ENCODE results near the gene FBXO7.

Gene FBXO7

GRCh38 chr22:32492111-32492510 is 17.5 kb downstream of the FBXO7 start:
- DNase-seq: no peak

DNA sequence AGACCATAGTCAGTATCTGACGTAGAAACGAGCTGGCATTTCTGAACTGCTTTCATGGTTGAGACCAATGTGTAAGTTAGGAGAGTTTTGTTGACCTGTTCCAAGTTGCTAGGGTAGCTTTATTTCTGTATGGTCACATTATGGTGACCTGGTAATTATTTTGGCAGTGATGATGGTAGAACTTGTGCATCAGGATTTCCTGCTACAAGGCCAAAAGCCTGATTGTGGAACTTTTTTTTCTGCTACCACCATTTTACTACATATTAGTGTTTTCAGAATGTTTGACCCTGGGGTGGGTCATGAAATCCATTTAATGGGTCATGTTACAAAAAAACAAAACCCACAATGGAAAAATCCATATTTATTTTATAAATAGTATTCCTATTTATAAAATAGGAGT is 18.9 kb downstream of the FBXO7 start:
- DNase-seq: no peak

- DNase-seq: no peak
These were observed 20.4 kb downstream of the FBXO7 start for GRCh38 chr22:32494971-32495370.

DNA sequence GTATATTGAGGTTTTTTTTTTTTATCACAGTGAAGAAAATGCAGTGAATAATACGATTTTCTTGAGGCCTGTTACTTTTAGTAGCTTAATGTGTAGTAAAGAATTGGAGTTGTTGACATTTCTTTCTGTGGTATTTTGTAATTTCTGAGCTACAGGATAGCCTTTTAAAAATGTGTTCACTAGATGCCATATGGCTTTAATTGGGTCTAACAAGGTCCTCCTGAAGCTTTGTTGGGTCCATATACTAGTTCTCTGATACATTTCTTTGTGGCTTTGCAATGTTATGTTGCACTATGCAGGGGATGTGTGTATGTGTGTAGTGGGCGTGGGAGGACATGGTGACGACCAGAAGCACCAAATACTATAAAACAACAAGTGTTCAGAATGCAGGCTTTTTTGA is 25.1 kb downstream of the FBXO7 start:
- DNase-seq: no peak

DNA sequence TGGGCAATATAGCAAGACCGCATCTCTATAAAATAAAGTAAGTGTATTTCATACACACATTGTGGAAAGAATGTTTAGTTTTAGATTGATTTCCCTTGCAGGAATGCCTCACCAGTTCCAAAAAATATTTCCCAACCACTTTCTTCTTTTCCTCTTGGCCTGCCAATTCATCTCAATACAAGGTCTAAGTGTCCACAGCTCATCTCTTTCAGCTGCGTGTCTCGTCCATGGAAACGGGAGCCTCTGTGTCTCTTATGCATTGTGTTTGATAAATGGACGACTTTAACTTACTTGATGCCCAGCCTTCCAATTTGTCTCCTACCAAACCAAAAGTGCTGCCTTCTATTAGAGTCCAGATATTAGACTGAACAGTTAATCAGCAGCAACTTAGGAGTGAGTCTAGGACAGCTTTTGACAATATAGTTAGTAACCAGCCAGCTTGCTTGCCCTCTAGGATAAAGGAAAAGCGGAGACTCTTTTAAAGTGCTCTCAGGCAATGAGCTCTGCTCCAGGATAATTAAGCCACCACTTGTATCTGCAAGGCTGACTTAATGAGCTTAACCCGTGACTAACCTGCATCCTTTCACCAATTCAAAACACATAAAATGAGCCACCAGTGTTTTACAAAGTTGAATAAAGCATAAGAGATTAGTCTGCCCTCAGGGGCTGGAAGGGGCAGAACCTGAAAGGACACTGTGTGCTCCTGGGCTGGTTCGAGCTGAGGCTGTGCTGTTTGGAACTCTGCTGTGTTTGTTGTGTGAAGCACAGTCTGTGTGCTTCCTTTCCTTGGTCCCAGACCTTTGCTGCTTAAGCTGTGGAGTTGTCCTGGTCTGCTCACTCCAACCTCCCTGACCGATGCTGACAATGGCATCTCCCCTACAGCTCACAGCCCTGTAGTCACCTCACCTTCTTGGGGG is 27.5 kb downstream of the FBXO7 start:
- DNase-seq: no peak

DNA sequence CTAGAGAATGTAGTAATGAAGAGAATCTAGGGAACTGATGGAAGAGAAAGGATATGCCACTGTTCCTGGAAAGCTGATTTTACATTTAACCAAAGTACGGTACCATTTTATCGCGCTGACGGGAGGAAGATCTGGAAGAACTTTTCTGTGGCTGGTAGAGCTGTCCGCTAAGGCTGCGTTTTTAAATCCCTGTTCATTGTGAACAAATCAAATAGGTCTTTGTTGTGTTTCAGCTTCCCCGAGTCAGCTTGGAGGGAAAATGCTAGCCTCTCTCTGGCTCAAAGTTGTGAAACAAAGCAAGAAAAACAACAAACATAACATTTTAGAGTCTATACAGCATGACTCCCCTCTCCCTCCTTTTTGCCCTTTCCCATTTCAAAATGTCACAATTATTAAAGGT is 34.4 kb downstream of the FBXO7 start:
- DNase-seq: no peak

DNA sequence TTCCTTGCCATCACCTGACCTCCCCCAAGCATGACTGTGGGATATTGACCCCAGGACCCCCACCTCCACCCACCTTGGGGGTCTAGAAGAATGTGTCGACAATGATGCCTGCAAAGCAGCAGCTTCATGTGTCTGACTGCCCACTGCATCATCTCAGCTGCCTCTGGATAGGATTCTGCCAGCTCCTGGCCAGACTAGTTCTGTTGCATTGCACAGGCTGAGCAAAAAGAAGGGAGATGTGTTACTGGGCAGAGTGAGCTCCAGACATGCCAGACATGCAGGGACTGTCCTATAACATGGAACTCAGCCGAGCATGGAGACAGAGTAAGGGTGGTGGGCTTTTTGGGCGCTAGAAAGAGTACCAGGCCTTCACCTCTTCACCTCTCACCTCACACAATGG is 36.7 kb downstream of the FBXO7 start:
- DNase-seq: no peak

DNA sequence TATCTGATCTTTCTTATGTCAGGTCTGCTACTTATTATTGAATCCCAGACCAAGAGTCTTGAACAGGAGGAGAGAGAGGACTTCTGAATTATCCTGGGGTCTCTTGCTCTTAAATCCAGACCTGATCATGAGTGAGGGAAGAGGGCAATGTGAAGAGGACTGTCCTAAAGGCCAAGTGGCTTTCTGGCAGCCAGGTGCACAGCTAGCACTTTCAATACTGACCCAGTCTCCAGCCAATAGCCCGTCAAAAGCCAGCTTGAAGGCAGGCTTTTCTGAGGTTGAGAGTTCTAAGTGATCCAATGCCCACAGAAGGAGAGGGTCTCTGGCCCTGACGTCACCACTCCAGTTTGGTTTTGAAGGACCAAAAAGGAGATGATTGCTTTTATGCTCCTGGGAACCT is 37.2 kb downstream of the FBXO7 start:
- DNase-seq: no peak

DNA sequence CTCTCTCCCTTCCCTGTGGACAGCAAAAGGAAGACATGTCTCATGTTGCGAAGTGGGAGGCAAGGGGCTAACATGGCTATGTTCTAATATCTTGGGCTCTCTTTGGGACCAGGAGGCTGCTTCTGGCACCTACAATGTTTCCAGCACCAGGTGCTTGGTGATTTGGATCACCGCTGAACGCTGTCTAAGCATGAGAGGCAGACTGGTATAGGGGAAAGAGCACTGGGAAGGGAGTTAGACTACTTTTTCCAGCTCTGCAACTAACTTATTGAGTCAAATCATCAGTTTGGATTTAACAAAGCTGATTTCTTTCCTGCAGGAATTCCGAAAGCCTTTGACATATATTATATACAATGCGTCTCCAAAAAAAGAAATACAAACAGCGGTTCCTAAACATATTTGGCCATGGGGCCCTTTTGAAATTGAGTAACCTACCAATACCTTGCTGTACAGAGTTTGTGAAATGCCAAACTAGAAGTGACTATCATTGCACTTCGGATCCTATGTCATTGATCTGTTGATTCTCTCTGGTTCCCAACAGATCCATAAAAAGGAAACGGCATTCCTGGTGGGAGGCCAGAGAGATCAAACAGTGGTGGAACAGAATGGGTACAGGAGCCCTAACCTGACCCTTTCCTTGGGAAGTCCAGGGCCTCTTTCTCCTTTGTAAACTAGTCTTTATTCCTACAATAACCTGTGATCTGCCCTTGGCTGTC is 37.8 kb downstream of the FBXO7 start:
- DNase-seq: no peak

GRCh38 chr22:32515084-32515483 is 40.5 kb downstream of the FBXO7 start:
- no peak for DNase-seq

DNA sequence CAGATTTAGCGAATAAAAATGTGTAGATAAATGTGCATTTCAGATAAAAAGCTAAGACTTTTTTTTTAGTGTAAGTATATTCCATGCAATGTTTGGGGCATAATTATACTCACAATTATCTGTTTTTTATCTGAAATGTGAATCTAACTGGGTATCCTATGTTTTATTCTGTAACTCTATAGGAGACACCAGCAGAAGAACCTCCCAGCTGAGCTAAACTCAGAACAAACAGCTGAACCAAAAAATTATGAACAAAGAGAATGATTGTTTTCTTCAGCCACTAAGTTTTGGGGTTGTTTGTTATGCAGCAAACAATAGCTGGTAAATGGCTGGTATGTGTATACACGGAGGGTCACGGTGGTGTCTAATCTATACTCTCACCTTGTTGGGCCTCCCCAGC is 42.9 kb downstream of the FBXO7 start:
- no peak for DNase-seq

DNA sequence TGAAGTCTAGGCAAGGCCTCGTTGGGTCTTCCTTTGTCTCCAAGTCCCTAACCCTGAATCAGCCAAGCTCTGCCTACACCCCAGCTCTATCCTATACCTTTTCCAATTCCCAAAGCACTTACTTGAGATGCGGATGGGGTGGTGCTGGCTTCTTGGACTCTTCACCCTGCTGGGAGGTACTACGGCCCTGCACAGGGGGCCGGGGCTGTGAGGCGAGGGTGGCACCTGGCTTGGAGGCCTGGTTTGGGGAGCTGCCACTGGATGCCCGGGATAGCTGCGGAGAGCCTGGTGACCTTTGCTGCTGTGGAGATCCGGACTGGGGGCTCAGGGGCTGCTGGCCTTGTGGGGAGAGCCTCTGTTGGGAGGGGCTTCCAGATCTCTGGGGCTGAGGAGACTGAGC is 43.3 kb downstream of the FBXO7 start:
- no peak for DNase-seq

GRCh38 chr22:32518381-32518780 is 43.8 kb downstream of the FBXO7 start:
- no peak for DNase-seq

DNA sequence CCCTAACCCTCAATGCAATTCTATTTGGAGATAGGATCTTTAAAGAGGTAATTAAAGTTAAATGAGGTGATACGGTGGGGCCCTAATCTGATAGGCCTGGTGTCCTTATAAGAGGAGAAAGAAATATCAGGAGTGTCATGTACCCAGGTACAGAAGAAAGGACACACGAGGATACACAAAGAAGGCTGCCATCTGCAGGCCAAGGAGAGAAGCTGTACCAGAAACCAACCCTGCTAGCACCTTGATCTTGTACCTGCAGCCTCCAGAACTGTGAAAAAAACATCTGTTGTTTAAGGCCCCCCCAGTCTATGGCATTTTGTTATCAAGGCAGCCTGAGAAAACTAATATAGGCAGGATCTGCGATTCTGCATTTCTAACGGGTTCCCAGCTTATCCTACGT is 44.2 kb downstream of the FBXO7 start:
- no peak for DNase-seq

- no peak for DNase-seq
These were observed 46.0 kb downstream of the FBXO7 start for GRCh38 chr22:32520612-32521011.

DNA sequence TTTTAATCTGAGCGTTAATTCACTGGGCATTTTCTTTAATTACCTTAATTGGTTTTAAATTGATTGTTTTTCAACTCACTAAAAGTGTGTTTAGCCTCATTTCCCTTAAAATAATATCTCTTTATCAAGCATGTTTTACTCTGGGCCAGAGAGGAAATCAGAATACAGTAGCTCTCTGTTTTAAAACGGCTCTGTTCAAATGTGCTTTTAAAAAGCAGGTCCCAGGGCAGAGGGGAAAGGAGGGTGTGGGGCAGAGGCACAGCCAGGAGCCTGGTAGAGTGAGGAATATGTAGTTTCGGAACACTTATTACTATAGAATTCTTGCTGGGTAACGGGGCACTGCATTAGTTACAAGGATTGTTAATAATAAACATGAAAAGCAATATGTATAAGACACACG is 47.6 kb downstream of the FBXO7 start:
- no peak for DNase-seq

DNA sequence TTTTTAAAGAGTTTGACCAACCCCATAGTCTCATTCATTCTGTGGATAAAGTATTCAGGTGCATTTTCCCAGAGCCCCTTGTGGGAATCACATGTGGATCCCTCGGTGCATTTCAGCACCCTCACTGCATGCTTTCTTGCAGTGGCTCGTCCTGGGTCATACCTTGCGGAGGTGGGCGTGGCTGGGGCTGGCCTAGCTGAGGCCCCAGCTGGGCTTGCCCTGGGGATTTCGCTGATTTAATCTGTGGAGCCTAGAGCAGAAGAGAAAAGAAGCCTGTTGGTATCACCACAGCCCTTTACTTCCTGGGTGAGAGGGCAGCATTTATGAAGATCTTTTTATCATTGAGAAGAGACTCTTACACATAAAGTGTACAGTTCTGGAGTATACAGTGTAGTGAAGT is 53.1 kb downstream of the FBXO7 start:
- no peak for DNase-seq

DNA sequence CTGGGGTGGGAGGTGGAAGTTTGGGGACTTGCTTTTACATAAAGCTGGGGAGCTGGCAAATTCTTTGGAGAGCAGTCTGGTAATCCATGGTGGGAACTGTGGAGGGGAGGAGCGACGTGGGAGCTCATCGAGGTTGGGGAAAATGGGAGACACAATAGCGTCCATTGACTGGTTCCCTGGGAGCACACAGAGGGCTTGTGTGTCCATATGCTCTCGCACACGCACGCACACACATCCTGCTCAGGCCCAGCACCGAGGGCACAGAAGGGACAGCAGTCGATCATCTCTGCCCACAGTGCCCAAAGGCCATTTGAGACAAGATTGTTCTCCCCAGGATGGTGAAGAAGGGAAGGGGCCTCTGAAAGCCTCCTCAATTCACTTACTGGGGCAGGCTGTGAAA is 53.7 kb downstream of the FBXO7 start:
- no peak for DNase-seq

DNA sequence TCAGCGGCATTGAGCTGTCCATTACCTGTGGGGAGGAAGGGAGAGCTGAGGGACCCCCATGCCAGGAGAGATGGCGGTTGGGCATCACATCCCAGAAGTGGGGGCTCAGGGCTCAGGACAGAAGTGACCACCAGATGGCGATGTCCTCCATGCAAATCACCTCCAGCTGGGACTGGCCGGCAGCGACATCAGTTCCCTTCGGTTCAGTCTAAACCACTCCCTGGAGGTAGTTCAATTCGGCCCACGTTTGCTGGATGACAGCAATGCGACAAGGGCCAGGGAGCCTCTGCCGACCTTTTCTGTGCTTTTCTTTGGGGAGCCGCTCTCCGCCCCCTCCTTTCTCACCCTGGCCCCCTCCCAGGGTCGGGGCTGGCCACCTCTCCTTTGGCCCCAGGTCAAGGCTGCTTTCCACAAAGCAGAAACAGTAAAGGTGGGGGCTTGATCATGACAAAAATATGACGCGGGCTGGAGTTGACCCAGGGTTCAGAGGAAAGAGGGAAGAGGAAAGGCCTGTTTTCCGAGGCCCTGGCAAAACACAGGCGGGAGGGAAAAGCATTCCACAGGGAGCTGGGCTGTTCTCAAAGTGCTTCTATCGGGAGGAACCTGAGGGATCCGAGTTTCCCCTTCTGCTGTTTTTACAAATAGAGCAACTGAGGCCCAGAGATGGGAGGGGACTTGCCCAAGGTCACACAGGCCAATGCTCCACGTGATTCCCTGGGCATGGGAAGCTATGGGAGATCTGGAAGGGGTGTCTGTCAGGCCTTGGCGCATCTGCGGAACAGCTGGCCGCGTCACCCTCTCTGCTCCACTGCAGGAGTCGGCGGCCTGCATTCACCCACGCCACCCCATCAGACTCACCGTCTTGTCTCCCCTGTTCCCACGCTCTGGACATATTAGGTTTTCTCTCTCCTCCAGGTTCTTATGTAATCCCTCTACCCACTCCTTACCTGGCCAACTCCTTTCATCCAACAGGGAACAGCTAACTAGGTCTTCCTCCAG is 54.7 kb downstream of the FBXO7 start:
- peak; percentile 56 for DNase-seq

DNA sequence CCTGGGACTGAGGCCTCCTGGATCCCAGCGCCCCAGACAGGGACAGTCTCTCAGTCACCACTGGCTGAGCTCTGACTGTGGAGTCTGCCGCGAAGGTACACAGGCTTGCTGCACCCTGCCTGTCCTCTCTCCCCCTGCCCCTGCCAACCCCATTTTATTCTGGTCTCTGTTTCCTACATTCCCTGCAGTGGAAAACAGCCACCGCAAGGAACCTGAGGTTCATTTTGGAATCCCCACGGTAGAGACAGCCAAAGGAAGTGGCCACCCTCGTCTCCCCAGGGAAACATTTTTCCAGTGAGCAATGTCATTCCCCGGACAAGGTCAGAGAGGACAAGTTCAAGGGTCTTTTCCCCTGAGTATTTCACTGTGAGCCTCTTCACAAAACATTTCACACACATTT is 56.6 kb downstream of the FBXO7 start:
- no peak for DNase-seq

DNA sequence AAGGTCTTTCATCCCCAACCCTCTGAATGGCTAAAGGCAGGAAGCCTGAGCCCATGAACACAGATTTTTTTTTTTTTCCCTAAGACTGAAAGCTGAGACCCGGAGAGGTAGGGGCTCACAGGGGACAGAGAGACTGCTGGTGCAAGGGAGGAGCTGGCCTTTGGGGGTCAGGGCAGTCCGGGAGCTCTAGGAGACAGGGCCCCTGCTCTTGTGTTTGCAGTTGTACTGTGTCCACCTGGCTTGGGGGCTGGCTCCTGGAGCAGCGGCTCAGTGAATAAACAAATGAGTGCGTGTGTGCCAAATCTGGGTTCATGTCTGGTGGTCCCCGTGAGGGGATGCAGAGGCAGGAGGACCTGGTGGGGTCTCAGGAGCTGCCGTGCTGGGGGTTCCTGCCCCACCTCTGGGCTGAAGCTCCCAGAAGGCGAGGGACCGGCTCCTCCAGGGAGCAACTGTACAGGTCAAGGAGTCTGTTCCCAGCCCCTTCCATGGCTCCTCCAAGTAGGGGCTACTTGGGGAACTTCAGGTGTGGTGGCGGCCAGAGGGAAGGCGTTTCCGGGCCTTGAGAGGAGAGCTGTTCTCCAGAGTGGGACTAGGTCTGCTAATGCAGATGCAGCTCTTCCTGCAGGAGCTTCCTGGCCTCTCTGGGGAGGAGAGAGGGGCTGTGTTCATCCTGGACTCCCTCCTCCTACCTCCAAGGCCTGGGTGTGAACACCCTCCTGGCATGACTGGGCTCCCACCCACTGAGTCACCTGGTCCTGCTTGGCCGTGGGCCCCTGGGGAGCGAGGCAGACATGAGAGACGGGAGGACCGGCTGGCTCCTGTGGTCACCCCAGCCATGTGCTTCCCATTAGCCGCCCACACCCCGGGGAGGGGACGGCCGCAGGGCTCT is 57.6 kb downstream of the FBXO7 start:
- DNase-seq: no peak

GRCh38 chr22:32532820-32533128 is 58.2 kb downstream of the FBXO7 start:
- DNase-seq: no peak
